Left renal pelvis (tissue), 4 donors: Measurements from ENCODE around the gene NLRC5. TPM values are rescaled to one million over a fixed set of nuclear protein-coding genes. Genes with fewer than 3 reads are reported as not detected.

Experiments used
- DNase-seq, 4 donors: peaks; one replicate each; pipeline ENCODE4 v3.0.0-alpha.2; 2013; ENCODE audit warnings: low read depth in 4 of 4, low spot score in 3 of 4
- polyA plus RNA-seq, 4 donors: library from polyadenylated mRNA; unstranded; fragments of 120-200 nt; gene quantifications; one replicate each; pipeline ENCODE4 v1.2.1, GENCODE V29; 2013; ENCODE audit not compliant: insufficient read length in 4 of 4

The NLRC5 gene
- polyA plus RNA-seq, 4 donors: 2.3 to 3.9 (median 3.1) TPM

DNA sequence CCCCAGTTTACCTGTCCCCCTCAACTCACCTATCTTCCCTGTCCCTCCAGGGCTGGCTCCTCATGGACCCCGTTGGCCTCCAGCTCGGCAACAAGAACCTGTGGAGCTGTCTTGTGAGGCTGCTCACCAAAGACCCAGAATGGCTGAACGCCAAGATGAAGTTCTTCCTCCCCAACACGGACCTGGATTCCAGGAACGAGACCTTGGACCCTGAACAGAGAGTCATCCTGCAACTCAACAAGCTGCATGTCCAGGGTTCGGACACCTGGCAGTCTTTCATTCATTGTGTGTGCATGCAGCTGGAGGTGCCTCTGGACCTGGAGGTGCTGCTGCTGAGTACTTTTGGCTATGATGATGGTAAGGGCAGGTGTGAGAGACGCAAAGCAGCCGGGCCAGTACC lies 31.3 kb downstream of the NLRC5 start:
- DNase-seq: no peak

DNA sequence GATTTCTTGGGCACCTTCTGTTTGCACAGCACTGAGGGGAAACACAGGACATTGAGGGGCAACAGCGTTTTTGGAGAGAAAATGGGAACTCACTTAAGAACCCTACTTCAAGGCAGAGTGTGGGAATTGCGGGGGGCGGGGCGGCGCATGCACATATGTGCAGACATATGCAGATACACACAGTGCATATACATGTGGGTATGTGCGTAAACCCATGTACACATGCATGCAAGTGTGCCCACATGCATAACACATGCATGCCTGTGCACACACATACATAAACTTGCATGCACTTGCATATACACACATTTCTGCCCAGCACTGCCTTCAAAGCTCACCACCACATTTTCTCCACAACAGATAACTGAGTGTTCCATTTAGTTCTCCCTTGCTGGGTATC lies 32.4 kb downstream of the NLRC5 start:
- DNase-seq: no peak

DNA sequence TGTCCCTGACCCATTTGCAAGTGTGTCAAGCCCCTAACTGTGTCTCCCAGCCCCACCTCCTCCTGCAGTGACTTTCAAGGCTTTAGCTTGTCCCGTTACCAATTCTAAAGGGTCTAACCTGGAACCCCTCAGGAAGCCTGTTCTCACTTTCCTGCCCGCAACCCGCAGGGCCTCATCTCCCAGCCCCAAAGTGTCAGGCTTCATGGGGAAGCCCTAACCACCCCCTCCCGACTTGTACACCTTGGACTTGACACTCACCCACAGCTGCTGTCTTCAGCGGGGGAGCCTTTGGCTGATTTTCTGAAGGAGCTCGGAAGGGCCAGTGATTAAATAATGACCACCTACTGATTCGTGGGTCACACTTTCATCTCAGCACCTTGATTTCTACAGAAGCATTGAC lies 33.1 kb downstream of the NLRC5 start:
- DNase-seq: no peak

DNA sequence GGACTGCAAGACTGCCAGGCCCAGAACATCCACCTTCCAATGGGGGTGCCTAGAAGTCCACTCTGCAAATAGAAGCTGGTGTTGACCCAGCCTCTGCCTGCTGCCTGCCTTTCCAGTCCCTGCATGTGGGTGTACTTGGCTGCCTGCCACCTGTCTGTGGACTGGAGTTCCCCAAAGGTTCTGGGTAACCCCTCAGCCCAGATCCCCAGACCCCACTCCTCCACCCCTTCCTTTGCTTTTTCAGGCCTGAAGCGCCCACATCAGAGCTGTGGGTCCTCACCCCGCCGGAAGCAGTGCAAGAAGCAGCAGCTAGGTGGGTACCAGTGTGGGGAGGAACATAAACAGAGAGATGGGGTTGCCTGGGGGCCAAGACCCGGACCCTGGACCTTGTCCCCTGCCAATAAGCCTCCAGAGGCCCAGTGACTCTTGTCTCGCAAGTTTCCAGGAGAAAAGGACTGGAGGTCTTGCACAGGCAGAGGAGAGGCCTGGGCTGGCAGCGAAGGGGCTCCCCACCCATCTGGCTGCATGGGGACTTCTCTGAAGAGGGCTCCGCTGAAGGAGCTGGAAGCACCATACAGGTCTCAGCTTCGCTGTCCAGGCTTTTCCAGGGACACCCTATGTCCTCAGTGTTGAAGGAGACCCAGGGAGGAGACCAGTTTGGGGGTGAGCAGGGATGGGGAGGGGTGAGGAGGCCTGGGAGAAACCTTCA lies 34.3 kb downstream of the NLRC5 start:
- DNase-seq: no peak

DNA sequence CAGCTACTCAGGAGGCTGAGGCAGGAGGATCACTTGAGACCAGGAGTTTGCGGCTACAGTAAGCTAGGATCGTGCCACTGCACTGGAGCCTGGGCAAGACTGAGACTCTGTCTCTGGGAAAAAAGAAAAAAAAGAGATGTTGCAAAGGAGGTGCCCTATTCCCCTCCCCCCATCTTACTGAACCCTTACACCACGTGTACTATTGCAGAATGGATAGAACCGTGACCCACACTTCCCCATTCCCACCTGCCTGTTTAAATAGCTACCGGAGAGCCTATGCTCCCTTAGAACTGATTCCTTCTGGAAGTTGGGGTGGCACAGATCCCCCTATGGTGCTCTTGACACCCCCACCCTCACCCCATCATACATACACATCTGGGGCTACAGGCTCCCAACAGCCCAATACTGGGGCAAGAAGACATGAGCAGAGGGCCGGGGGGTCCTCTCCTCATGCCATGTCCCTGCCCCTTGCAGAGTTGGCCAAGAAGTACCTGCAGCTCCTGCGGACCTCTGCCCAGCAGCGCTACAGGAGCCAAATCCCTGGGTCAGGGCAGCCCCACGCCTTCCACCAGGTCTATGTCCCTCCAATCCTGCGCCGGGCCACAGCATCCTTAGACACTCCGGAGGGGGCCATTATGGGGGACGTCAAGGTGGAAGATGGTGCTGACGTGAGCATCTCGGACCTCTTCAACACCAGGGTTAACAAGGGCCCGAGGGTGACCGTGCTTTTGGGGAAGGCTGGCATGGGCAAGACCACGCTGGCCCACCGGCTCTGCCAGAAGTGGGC lies 35.7 kb downstream of the NLRC5 start:
- DNase-seq: no peak

DNA sequence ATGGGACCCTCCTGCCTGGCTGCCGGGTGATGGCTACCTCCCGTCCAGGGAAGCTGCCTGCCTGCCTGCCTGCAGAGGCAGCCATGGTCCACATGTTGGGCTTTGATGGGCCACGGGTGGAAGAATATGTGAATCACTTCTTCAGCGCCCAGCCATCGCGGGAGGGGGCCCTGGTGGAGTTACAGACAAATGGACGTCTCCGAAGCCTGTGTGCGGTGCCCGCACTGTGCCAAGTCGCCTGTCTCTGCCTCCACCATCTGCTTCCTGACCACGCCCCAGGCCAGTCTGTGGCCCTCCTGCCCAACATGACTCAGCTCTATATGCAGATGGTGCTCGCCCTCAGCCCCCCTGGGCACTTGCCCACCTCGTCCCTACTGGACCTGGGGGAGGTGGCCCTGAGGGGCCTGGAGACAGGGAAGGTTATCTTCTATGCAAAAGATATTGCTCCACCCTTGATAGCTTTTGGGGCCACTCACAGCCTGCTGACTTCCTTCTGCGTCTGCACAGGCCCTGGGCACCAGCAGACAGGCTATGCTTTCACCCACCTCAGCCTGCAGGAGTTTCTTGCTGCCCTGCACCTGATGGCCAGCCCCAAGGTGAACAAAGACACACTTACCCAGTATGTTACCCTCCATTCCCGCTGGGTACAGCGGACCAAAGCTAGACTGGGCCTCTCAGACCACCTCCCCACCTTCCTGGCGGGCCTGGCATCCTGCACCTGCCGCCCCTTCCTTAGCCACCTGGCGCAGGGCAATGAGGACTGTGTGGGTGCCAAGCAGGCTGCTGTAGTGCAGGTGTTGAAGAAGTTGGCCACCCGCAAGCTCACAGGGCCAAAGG lies 36.8 kb downstream of the NLRC5 start:
- no peak for DNase-seq

DNA sequence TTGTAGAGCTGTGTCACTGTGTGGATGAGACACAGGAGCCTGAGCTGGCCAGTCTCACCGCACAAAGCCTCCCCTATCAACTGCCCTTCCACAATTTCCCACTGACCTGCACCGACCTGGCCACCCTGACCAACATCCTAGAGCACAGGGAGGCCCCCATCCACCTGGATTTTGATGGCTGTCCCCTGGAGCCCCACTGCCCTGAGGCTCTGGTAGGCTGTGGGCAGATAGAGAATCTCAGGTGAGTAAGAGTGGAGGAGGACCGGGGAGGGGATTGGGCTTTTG lies 37.4 kb downstream of the NLRC5 start:
- DNase-seq: no peak

DNA sequence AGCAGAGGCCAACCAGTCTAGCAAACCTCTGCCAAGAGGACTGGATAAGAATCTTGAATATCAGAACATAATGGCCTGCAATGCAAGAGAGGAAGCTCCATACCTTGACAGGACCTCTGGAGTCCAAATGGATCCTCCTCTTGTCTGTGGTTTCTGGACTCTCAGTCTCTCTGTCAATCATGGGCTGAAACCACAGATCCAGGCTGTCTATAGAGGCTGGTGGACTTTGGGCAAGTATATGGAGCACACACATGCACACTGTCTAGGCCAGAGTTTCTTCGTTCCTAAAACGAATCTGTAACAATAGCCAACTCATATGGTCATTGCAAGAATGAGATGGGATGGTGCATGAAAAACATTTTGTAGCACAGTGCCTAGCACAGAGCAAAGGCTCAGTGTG lies 37.7 kb downstream of the NLRC5 start:
- DNase-seq: no peak

DNA sequence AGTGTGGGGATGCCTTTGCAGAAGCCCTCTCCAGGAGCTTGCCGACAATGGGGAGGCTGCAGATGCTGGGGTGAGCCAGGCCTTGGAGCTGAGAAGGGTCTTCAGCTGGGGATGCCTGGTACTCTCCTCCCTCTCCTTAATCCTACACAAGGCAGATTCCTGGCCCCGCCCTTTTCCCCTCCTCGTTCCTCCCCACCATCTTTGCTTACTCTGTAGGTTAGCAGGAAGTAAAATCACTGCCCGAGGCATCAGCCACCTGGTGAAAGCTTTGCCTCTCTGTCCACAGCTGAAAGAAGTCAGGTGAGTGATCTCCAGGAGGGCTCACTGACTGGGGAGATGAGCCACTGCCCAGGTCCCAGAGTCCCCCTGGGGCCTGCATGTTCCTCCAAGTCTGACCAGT lies 38.7 kb downstream of the NLRC5 start:
- no peak for DNase-seq

DNA sequence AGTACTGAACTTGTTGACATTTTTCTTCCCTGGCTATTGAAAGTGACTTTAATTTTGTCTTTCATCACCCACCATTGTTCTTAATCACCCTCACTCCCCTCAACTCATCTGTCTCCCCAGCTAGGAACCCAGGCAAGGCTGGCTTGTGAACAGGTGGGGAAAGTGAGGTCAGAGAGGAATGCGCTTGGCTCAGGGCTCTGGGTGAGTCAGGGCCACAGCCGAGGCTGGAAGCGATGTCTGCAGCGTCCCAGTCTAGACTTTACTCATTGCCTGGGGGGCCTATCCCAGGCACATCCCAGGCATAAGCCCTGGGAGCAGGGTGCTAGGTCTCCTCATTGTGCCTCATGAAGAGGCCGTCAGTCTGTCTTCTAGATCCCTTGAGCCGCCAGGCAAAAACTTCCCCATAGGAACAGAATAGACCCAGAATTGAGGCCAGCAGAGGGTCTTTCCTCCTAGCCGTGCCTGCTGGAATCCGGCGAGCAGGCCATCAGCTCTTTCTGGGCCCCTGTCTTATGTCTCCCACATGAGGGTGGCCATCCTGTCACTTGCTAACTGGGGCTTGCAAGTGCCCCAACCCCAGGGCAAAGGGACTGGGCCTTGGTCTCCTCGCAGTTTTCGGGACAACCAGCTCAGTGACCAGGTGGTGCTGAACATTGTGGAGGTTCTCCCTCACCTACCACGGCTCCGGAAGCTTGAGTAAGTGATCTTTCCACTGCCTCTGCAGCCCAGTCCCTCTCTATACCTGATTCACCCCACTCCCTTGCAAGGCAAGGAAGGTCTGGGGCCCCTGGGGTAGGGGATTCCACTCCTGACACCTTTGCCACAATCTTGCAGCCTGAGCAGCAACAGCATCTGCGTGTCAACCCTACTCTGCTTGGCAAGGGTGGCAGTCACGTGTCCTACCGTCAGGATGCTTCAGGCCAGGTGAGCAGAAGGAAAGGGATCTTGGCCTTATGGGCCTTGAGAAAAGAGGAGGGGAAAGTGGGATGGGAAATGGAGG lies 40.1 kb downstream of the NLRC5 start:
- no peak for DNase-seq

DNA sequence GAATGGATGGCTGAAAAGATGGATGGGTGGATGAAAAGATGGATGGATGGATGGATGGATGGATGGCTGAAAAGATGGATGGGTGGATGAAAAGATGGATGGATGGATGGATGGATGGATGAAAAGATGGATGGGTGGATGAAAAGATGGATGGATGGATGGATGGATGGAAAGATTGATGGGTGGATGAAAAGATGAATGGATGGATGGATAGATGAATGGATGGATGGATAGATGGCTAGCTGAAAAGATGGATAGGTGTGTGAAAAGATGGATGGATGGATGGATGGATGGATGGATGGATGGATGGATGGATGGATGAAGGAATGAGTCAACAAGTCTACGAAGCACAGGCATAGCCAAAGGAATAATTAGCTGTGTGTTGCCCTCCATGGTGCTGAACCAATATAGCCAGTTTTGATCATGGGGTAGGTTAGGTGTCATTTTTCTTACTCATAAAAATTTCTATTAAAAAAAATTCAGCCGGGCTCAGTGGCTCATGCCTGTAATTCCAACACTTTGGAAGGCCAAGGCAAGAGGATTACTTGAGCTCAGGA lies 41.1 kb downstream of the NLRC5 start:
- no peak for DNase-seq

DNA sequence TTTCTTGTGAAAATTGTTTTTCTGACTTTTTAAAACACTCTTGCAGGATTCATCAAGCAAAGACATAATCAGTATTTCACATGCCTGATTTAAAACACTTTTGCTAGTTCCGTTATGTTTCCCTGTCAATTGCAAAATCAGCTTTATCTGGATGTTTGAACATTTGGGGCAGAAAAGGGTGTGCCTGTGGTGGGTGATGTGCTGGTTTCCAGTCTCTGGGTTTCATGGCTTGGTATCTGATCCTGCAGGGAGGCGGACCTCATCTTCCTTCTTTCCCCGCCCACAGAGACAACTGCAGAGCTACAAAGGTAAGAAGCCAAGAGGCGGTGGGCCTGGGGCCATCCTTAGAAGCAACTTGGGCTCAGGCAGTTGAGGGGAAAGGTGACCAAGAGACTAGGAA lies 41.8 kb downstream of the NLRC5 start:
- no peak for DNase-seq

DNA sequence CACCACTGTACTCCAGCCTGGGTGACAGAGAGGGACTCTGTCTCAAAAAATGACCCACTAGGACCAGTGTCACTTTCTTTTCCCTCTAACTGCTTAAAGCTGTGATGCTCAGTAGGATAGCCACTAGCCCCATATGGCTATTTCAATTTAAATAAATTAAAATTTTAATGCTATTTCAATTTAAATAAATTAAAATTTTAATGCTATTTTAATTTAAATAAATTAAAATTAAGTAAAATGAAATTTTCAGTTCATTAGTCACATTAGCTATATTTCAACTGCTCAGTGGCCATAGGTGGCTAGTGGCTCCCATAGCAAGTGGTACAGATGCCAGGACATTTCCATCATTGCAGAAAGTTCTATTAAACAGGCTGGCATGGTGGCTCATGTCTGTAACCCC lies 43.0 kb downstream of the NLRC5 start:
- no peak for DNase-seq

DNA sequence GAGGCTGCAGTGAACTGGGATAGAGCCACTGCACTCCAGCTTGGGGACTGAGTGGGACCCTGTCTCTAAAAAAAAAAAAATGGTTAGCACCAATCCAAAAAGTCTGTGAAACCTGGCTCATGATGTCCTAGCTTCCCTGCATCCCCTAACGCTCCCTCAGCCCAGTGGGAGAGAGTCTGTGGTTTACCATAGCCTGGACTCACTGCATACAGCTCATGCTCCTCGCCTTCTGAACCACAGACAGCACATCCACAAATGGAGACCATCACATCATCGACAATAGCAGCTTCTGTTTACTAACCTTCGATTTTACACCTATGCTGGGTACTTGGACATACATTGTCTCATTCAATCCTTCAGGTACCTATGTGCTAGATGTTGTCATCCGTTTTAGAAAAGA lies 43.6 kb downstream of the NLRC5 start:
- no peak for DNase-seq

DNA sequence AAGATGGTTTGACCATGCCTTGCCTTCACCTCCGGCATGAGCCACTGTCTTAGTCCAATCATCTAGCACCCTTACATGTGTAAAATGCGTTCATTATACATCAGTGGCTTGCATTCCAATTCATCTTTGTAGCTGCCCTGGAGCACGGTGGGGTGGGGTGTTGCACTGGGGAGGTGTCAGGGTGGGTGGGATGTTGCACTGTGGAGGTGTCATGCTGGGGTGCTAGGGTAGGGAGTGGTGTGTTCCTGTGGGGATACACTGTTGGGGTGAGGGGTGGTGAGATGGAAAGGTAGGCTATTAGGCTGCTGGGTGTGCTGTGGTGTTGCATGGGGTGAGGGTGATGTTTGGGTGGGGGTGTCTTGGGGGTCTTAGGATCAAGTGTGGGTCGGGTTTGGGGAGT lies 47.0 kb downstream of the NLRC5 start:
- DNase-seq: no peak

DNA sequence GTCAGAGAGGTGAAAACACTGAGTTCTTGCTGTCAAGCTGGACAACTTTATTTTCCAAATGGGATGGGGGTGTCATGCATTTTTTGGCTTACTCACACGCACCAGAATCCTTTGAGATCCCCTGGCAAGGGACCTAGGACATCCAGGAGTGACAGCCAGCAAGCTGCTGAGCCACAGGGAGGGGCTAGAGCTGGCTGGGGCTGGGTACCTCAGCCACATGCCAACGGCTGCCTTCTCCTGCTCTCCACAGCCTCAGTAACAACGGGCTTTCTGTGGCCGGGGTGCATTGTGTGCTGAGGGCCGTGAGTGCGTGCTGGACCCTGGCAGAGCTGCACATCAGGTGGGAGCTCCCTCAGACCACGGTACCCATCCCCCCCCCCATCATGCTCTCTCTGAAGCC lies 47.6 kb downstream of the NLRC5 start:
- no peak for DNase-seq

DNA sequence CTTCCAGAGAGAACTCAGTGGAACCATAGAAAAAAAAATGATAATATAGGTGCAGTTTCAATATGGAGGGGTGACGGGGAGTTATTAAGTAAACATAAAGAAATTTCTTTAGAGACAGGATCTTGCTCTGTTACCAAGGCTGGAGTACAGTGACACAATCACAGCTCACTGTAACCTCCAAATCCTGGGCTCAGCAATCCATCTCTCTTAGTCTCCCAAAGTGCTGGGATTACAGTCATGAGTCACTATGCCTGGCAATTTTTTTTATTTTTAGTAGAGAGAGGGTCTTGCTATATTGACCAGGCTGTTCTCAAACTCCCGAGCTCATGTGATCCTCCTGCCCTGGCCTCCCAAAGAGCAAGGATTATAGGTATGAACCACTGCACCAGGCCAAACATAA lies 48.8 kb downstream of the NLRC5 start:
- no peak for DNase-seq

DNA sequence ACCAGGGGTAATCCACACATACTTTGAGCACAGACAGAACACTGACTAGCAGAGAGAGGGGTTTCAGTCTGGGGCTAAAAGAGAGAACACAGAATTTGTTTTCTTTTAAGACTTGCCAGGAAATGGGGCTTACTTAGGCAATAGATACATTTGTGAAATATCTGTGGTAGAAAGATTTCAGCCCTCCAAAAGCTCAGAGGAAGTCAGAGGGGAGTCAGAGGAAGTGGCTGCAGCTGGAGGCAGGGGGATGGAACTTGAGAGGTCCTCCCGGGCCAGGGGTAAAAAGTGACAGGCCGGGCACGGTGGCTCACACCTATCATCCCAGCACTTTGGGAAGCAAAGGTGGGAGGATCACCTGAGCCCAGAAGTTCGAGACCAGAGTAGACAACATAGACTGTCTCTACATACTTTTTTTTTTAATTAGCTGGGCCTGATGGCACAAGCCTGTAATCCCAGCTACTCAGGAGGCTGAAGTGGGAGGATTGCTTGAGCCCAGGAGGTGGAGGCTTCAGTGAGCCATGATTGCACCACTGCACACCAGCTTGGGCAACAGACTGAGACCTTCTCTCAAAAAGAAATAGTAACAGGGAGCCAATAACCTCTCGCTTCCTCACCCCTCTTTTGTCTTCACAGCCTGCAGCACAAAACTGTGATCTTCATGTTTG lies 49.9 kb downstream of the NLRC5 start:
- DNase-seq: no peak
